ENCODE measurements around the gene MFF.

DNA sequence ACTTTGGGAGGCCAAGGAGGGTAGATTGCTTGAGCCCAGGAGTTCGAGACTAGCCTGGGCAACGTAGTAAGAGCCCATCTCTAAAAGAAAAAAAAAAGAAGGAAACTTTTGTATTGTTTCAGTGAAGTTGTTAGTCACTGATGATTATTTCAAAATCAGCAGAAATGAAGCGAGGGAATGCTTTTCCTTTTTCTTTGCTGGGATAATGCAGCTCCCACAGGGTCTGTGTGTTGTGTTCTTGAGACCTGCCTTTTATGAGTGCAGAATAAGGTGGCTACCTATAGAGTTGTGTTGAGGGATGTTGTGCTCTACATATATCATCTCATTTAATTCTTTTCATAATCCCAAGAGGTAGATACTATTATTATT is 42.4 kb downstream of the MFF start:
- TF ChIP-seq, protein P1, sequence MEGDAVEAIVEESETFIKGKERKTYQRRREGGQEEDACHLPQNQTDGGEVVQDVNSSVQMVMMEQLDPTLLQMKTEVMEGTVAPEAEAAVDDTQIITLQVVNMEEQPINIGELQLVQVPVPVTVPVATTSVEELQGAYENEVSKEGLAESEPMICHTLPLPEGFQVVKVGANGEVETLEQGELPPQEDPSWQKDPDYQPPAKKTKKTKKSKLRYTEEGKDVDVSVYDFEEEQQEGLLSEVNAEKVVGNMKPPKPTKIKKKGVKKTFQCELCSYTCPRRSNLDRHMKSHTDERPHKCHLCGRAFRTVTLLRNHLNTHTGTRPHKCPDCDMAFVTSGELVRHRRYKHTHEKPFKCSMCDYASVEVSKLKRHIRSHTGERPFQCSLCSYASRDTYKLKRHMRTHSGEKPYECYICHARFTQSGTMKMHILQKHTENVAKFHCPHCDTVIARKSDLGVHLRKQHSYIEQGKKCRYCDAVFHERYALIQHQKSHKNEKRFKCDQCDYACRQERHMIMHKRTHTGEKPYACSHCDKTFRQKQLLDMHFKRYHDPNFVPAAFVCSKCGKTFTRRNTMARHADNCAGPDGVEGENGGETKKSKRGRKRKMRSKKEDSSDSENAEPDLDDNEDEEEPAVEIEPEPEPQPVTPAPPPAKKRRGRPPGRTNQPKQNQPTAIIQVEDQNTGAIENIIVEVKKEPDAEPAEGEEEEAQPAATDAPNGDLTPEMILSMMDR (IDR thresholded peaks at IDR 0.05), result no peak
- TF ChIP-seq POLR2A (IDR thresholded peaks at IDR 0.05), result no peak
